H1 (cell line): Measurements from ENCODE around the gene S100A6. TPM values are rescaled to one million over a fixed set of nuclear protein-coding genes. Genes with fewer than 3 reads are reported as not detected.
A peak's percentile ranks its signal among the peaks of the same experiment; 100 is the strongest.
"Not testable (repeated sequence)": the region's sequence is repeated elsewhere in the genome, so short reads cannot be mapped to it uniquely, and the experiment has no call there.

Experiments
- CTCF ChIA-PET: fragments of 300-600 bp; sonication (Branson Sonifier 250); formaldehyde crosslinking; loops from one replicate; lab custom pipeline; 2021; ENCODE audit not compliant: partially characterized antibody; lab: Charles Lee
- POLR2A ChIA-PET: fragments of 300-600 bp; sonication (Branson Sonifier 250); formaldehyde crosslinking; loops from one replicate; lab custom pipeline; 2021; ENCODE audit warnings: inconsistent platforms; ENCODE audit not compliant: partially characterized antibody; lab: Charles Lee
- DNase-seq, 2 experiments: peaks; one replicate each; pipeline versions ENCODE4 v3.0.0 to v3.0.0-alpha.2; 2010 to 2022; ENCODE audit warnings: low spot score in 2 of 2, low read depth in 1 of 2, mixed read lengths in 1 of 2
- FAIRE-seq: peaks from 2 replicates; lab custom pipeline; 2011; peaks lifted over from hg19 to GRCh38; lab: Jason Lieb, UNC
- H2AFZ ChIP-seq: 2 replicates; pipeline ENCODE4 v1.8.1; 2012; ENCODE audit warnings: low read length, inconsistent platforms
- H2AK5ac ChIP-seq: 2 replicates; pipeline ENCODE4 v1.6.1; 2013; ENCODE audit warnings: low read depth, low read length
- H2BK120ac ChIP-seq: replicated peaks from 2 replicates; pipeline ENCODE3; 2013; ENCODE audit warnings: low read depth, low read length, inconsistent platforms
- H2BK12ac ChIP-seq: 2 replicates; pipeline ENCODE4 v1.6.1; 2013; ENCODE audit warnings: low read depth, low read length
- H2BK15ac ChIP-seq: 2 replicates; pipeline ENCODE4 v1.6.1; 2013; ENCODE audit warnings: low read length
- H2BK20ac ChIP-seq: 2 replicates; pipeline ENCODE4 v1.6.1; 2013; ENCODE audit warnings: low read length
- H2BK5ac ChIP-seq: 2 replicates; pipeline ENCODE4 v1.6.1; 2013; ENCODE audit warnings: low read depth, low read length
- H3K14ac ChIP-seq: 2 replicates; pipeline ENCODE4 v1.6.1; 2013; ENCODE audit warnings: inconsistent platforms; ENCODE audit not compliant: insufficient read length
- H3K18ac ChIP-seq: 2 replicates; pipeline ENCODE4 v1.6.1; 2013; ENCODE audit warnings: low read length; ENCODE audit errors: extremely low read depth
- H3K23ac ChIP-seq: 2 replicates; pipeline ENCODE4 v1.6.1; 2013; ENCODE audit warnings: inconsistent platforms; ENCODE audit not compliant: insufficient read length
- H3K23me2 ChIP-seq: 2 replicates; pipeline ENCODE4 v1.6.1; 2013; ENCODE audit warnings: low read depth, low read length
- H3K27ac ChIP-seq: 2 replicates; pipeline ENCODE4 v1.6.1; 2011; ENCODE audit warnings: low read depth, low read length, inconsistent platforms
- H3K27me3 ChIP-seq, 4 experiments: replicated peaks in 1 of 4; 1 replicate in 1 of 4; 2 replicates in 3 of 4; pipeline versions ENCODE4 v1.6.1 to v1.8.1; 2011 to 2013; ENCODE audit warnings: low read length in 3 of 4, mild to moderate bottlenecking in 3 of 4, inconsistent platforms in 2 of 4, mixed read lengths in 2 of 4, moderate library complexity in 1 of 4; ENCODE audit not compliant: control insufficient read depth in 3 of 4, insufficient read depth in 3 of 4; ENCODE audit errors: extremely low read depth in 1 of 4
- H3K36me3 ChIP-seq, 4 experiments: 2 replicates each; pipeline versions ENCODE4 v1.6.1 to v1.8.1; 2011 to 2013; ENCODE audit warnings: mild to moderate bottlenecking in 4 of 4, low read length in 3 of 4, moderate library complexity in 2 of 4, control low read depth in 1 of 4, inconsistent platforms in 1 of 4; ENCODE audit not compliant: insufficient read depth in 4 of 4, control insufficient read depth in 2 of 4
- H3K4ac ChIP-seq: replicated peaks from 2 replicates; pipeline ENCODE3; 2013; ENCODE audit warnings: low read length, low read depth, mixed read lengths, inconsistent platforms; ENCODE audit not compliant: insufficient read length
- H3K4me1 ChIP-seq, 4 experiments: replicated peaks in 1 of 4; 1 replicate in 1 of 4; 2 replicates in 3 of 4; pipeline versions ENCODE4 v1.6.1 to v1.8.1; 2011 to 2013; ENCODE audit warnings: low read length in 3 of 4, inconsistent platforms in 2 of 4, mixed read lengths in 1 of 4; ENCODE audit not compliant: insufficient read depth in 4 of 4, control insufficient read depth in 3 of 4
- H3K4me2 ChIP-seq, 2 experiments: 2 replicates each; pipeline versions ENCODE4 v1.6.1 to v1.8.1; 2011 to 2013; ENCODE audit warnings: low read depth in 2 of 2, low read length in 2 of 2, control low read depth in 1 of 2, inconsistent platforms in 1 of 2, mild to moderate bottlenecking in 1 of 2; ENCODE audit not compliant: insufficient read depth in 1 of 2
- H3K4me3 ChIP-seq, 4 experiments: fragments of 200-600, 300-600 bp in 1 of 4; sonication (generic), shearing (Covaris generic), sonication (Bioruptor Twin) in 1 of 4; 2 replicates each; pipeline versions ENCODE4 v1.5.1 to v1.8.1; 2011 to 2016; ENCODE audit warnings: low read length in 4 of 4, low read depth in 3 of 4, control low read depth in 2 of 4, inconsistent platforms in 2 of 4, mild to moderate bottlenecking in 2 of 4, mixed read lengths in 1 of 4, moderate library complexity in 1 of 4; ENCODE audit not compliant: insufficient read depth in 2 of 4; ENCODE audit errors: extremely low read depth in 1 of 4
- H3K56ac ChIP-seq: replicated peaks from 2 replicates; pipeline ENCODE3; 2013; ENCODE audit warnings: low read depth, mild to moderate bottlenecking, mixed read lengths, low read length, inconsistent platforms; ENCODE audit not compliant: insufficient read length
- H3K79me1 ChIP-seq: 2 replicates; pipeline ENCODE4 v1.6.1; 2013; ENCODE audit warnings: low read depth, low read length, control low read depth
- H3K79me2 ChIP-seq, 2 experiments: 2 replicates each; pipeline versions ENCODE4 v1.6.1 to v1.8.1; 2012 to 2013; ENCODE audit warnings: low read length in 2 of 2, mild to moderate bottlenecking in 2 of 2, inconsistent platforms in 1 of 2; ENCODE audit not compliant: insufficient read depth in 2 of 2, control insufficient read depth in 1 of 2
- H3K9ac ChIP-seq, 4 experiments: replicated peaks in 1 of 4; 1 replicate in 1 of 4; 2 replicates in 3 of 4; pipeline versions ENCODE4 v1.6.1 to v1.8.1; 2011 to 2013; ENCODE audit warnings: low read depth in 3 of 4, low read length in 3 of 4, control low read depth in 2 of 4, mild to moderate bottlenecking in 2 of 4, moderate library complexity in 2 of 4, inconsistent platforms in 1 of 4; ENCODE audit errors: extremely low read depth in 1 of 4
- H3K9me3 ChIP-seq, 2 experiments: 2 replicates each; pipeline versions ENCODE4 v1.6.1 to v1.8.1; 2012 to 2013; ENCODE audit warnings: mild to moderate bottlenecking in 2 of 2, moderate library complexity in 2 of 2, control low read depth in 1 of 2, inconsistent platforms in 1 of 2, low read depth in 1 of 2, low read length in 1 of 2, mixed read lengths in 1 of 2; ENCODE audit not compliant: insufficient read depth in 2 of 2
- H4K20me1 ChIP-seq, 2 experiments: replicated peaks in 1 of 2; 2 replicates each; pipeline versions ENCODE3 to v1.8.1; 2011 to 2013; ENCODE audit warnings: inconsistent platforms in 2 of 2, low read length in 2 of 2, mild to moderate bottlenecking in 1 of 2; ENCODE audit not compliant: insufficient read depth in 2 of 2, control insufficient read depth in 1 of 2
- H4K5ac ChIP-seq: 2 replicates; pipeline ENCODE4 v1.6.1; 2013; ENCODE audit warnings: low read length, low read depth, mixed read lengths, inconsistent platforms; ENCODE audit not compliant: insufficient read length
- H4K8ac ChIP-seq: 2 replicates; pipeline ENCODE4 v1.8.0; 2013; ENCODE audit warnings: mild to moderate bottlenecking, moderate library complexity, low read length, inconsistent platforms; ENCODE audit not compliant: insufficient read depth; ENCODE audit errors: extremely low read depth
- H4K91ac ChIP-seq: replicated peaks from 2 replicates; pipeline ENCODE3; 2013; ENCODE audit warnings: low read length, mixed read lengths, inconsistent platforms; ENCODE audit not compliant: insufficient read length
- WGBS, 2 experiments: shearing (Covaris generic) in 1 of 2; methylation state at CpG; one replicate each; pipeline versions ENCODE4 v1.1.6 to v1.1.7; 2013 to 2015; ENCODE audit warnings: low lambda C conversion rate in 2 of 2, mixed read lengths in 2 of 2, inconsistent platforms in 1 of 2, low coverage in 1 of 2, missing lambda C conversion rate in 1 of 2; ENCODE audit not compliant: insufficient replicate concordance in 2 of 2, insufficient coverage in 1 of 2, insufficient read length in 1 of 2; ENCODE audit errors: extremely low coverage in 1 of 2, missing lambda C conversion rate in 1 of 2; 5-methylcytosine and 5-hydroxymethylcytosine counted together
- polyA plus RNA-seq, 7 experiments: library from polyadenylated mRNA; depleted of rRNA in 3 of 7; stranded (reverse) in 5 of 7; unstranded in 2 of 7; fragments of >200 nt in 5 of 7; fragments of 200-250 nt in 2 of 7; gene quantifications; 1 replicate in 5 of 7; 2 replicates in 1 of 7; 4 replicates in 1 of 7; pipeline versions ENCODE4 v1.2.1 to v1.2.3, GENCODE V29; 2011 to 2013; ENCODE audit warnings: missing spikeins in 2 of 7, mixed read lengths in 2 of 7
- total RNA-seq: library from RNA; stranded (reverse); fragmentation: NEBNext Ultra II Directional; extraction: Animal tissue kit (Norgen Biotek cat#: 25700); gene quantifications from 2 replicates; pipeline ENCODE4 v1.2.1, GENCODE V29; 2021

S100A6 gene
- total and polyA plus RNA-seq, 2 of the 8 experiments (the other 6 are each of a cell fraction or from before 2014, with no cell fraction given) = 11.1 to 63.0 TPM

DNA sequence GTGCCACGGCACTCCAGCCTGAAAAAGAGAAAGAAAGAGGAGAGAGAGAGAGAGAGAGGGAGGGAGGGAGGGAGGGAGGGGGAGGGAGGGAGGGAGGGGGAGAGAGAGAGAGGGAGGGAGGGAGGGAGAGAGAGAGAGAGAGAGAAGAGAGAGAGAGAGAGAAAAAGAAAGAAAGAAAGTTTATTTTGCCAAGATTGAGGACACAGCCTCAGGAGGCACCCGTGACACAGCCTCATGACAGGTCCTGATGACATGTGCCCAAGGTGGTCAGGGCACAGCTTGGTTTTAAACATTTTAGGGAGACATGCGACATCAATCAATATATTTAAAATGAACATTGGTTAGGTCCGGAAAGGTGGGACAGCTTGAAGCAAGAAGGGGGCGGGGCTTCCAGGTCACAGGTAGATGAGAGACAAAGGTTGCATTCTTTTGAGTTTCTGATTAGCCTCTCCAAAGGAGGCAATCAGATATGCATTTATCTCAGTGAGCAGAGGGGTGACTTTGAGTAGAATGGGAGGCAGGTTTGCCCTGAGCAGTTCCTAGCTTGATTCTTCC, 15.6 kb downstream of the S100A6 start:
- H3K23me2 ChIP-seq, H3K4me3 ChIP-seq, H3K18ac ChIP-seq, H2BK20ac ChIP-seq, H3K9ac ChIP-seq, H4K5ac ChIP-seq, H3K23ac ChIP-seq, H2BK120ac ChIP-seq, H3K4ac ChIP-seq, H3K27ac ChIP-seq, H4K20me1 ChIP-seq, H2BK5ac ChIP-seq, H4K8ac ChIP-seq, DNase-seq, H3K36me3 ChIP-seq, H2AK5ac ChIP-seq, H3K14ac ChIP-seq, H2AFZ ChIP-seq, H3K79me1 ChIP-seq, H3K56ac ChIP-seq, H2BK12ac ChIP-seq, H3K79me2 ChIP-seq, FAIRE-seq, H2BK15ac ChIP-seq, H4K91ac ChIP-seq, H3K9me3 ChIP-seq: not testable (repeated sequence)
- Histone ChIP-seq H3K27me3 (peaks cover 0 to 14% (median 8%) of the 10 kb centered on the region in 4 experiments; a peak in 4 of 7 replicates), H3K4me1 (peaks cover 3 to 11% (median 5%) of the 10 kb centered on the region in 4 experiments; a peak in 6 of 7 replicates), H3K4me2 (peak overlapping the region; percentile 5 to 37; a peak in 1 of 4 replicates)
- ChIA-PET CTCF (interaction anchor here (0.7 to 4.4 kb wide), 15 partner anchors 9 to 168 kb away, joined by 3 to 51 read pairs (median 4); partner anchors contain the start of genes S100A1, S100A13 and S100A6), POLR2A (interaction anchor here (0.9 to 3.2 kb wide), 6 partner anchors 12 to 470 kb away, joined by 3 to 13 read pairs (median 4); partner anchors contain the start of genes CHTOP and RPS27)
- WGBS, 2 experiments = 60% methylated on average over 5 of the region's 5 CpGs; no CpG with 5 or more reads in 1 of the 2 experiments
